KG1 (cell line): ENCODE results near the gene PIK3CA.

Source experiments
- DNase-seq: peaks from one replicate; lab custom pipeline; 2025; lab: John Stamatoyannopoulos, UW

The PIK3CA gene

DNA sequence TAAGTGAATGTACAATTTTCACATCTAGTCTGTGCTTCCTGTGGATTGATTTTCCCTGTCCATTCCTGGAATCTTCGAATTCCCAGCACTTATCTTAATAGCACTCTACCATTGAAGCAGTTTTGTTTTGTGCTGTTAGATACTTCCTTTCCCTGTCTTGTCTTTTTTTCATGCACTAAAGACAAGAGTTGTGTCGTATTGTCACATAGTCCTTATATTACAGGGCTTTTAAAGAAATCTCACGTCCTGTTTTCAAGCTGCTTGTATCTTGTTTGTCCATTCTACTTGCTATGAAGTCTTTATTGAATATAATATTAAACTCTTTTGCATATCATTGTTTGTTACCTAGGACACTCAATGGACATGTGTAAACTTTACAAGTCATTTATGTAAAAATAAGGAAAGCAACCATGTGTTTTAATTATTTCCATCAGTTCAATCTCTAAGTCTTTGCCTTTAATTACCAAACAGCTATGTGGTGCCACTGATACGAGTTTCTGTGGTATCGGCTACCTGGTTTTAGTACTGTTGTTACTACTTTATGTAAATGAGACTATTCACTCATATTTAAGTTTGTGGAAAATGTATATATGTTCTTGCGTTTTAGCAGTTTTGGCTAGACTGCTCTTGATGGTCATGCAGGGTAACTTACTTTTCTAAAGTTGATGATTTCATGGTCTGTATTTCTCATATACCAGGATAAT, 10.3 kb downstream of the PIK3CA start:
- DNase-seq, result no peak

DNA sequence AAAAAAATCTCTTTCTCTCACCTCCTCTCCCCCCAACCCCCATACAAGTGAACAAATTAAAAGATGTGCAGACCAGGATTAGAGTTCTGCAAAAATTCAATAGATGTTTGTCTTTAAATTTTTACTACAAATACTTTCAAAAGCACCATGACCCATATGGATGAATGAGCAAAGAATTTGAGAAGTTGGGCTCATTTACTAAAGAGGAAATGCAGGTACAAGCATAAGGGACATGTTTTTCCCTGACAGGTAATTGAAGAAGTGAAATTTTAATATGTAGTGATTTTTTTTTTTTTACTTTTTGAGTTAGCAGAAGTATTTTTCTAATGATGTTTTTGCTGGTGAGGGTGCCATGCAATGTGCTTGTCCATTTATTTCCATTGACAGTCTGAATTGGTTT, 15.3 kb downstream of the PIK3CA start:
- DNase-seq, result no peak

DNA sequence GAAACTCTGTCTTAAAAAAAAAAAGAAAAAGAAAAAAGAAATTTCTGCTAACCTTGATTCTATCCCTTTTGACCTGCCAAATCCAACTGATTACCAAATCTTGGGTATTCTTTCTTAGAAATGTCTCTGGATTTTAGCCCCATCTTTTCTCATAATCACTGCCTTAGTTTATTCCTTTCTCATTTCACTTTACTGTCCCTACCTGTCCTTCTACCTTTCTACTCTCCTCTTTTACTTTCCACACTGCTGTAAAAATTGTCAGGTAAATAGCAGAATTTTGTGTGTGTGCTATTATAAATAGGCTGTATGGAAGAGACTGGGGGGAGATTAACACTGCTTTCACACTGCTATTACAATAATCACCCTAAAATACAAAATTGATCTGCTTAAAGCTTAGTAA, 16.7 kb downstream of the PIK3CA start:
- DNase-seq, result no peak

DNA sequence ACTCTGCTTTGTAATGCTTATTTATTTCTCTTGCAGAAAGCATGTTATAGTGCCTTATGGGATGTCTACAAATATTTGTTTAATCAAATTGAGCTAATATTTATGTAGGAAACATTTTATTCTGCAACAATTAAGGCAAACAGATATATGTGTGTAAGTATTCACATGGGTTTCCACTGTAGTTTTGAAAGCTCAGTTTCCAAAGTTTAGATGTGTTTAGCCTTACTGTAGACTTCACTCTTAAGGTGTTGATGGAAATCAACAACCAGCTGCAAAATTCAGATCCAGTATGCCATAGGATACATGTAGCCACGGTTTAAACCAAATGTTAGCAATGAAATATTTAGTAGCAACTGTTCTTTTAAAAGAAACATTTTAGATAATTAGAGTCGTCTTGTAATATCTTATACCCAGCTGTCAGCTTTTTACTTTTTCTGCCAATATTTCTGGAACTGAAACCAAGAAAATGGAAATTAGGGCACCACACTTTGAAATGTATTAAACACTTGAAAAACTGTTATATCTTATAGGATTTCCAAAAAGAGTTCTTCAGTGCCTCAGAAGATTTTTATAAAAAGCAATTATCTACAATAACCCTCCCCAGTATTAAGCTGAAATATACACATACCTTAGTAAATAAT, 18.5 kb downstream of the PIK3CA start:
- no peak for DNase-seq

DNA sequence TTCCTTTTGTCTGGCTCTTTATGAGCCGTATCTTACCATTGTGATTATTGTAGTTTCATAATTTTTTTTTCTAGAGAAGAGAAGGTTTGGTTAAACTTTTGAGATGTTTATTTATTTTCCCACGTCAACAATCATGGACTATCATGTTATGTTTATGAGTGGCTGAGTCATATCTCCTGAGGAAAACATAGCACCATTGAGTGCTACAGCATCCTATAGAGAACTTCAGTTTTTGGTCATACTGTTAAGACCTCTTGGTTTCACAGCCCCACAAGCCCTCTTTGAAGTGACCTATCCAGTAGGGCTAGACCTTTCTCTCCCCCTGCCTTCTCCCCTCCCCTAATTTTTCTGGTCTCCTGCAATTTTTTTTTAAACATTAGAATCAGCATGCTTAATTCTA, 20.8 kb downstream of the PIK3CA start:
- no peak for DNase-seq

DNA sequence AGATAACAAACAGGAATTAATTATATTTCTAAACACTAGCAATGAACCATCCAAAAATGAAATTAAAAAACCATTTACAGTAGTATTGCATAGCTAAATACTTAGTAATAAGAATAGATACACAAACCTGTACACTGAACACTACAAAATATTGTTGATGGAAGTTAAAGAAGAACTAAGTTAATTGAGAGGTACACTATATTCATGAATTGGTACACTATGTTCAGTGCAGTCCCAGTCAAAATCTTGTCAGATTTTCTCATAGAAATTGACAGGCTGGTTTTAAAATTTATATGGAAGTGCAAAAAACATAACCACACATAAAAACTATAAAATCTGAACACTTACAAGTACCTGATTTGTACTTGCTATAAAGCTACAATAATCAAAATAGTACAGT, 24.4 kb downstream of the PIK3CA start:
- DNase-seq, result no peak

DNA sequence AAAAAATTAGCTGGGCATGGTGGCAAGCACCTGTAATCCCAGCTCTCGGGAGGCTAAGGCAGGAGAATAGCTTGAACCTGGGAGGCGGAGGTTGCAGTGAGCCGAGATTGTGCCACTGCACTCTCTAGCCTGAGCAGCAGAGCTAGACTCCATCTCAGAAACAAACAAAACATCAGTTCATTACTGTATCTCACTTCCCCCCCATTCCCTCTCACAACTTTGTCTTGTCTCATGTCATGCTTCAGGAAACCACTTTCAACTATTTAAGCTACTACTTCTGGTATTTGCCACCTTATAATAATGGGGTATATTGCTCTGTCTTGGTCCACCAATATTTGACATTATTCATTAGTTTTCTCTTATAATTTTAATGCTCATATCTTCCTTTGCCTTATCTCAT, 26.2 kb downstream of the PIK3CA start:
- no peak for DNase-seq

DNA sequence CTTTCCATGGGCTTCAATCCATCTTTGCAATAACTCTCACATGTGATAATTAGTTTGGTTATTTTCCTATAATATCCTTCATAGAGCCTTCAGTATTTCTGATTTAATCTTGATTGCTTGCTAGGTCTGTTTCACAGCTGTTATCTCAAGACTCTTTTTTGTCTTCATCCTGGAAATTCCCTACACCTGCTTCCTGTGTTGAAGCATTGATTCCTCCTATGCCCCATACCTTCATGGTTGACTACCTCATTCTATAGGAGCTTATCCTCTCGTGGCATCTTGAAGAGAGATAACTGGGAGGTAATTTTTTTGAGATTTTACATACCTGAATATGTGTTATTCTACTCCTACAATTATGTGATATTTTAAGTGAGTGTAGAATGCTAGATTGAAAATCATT, 26.7 kb downstream of the PIK3CA start:
- DNase-seq, result no peak

DNA sequence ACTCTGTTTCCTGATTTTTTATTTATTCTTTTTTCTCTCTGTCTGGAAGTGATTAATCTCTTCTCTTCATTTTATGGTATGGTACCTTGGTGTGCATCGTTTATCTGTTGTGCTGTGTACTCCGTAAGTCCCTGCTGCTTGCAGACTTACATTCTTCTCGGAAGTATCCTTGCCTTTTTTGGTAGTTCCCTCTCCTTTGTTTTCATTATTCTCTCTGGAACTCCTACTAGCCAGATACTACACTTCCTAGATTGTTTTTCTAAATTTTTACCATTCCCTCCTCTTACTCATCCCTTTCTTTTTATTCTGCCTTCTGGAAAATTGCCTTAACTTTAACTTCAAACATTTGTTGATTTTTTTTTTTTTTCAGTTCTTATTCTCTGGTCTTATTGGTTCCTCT, 27.2 kb downstream of the PIK3CA start:
- no peak for DNase-seq

DNA sequence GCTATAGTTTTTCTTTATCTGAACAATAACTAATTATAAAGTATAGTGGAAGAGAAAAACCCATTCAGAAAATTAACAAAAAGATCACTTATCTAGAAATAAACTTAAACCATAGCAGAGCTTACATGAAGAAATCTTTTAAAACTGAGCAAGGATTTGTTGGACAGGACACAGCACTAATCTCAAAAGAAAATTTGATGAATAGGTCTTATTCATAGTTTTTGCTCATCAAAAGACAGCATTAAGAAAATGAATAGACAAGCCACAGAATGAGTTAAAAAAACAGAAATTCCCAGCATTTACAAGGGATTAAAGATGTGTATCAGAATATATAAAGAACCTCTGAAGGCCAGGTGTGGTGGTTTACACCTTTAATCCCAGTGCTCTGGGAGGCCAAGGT, 29.5 kb downstream of the PIK3CA start:
- DNase-seq, result no peak

DNA sequence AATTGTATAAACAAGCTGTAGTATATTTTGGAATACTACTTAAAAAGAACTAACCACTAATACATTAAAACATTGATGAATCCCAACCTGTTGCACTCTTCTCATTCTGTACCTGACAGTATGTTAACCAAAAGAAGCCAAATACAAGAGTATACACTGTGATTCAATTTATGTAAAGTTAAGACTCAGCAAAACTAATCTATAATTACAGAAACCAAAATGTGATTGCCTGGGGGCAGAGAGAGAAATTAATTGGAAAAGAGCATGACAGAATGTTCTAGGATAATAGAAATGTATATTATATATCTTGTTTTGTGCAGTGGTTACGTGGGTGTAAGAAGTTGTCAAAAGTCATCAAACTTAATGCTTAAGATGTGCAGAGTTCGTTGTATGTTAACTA, 31.1 kb downstream of the PIK3CA start:
- DNase-seq, result no peak

DNA sequence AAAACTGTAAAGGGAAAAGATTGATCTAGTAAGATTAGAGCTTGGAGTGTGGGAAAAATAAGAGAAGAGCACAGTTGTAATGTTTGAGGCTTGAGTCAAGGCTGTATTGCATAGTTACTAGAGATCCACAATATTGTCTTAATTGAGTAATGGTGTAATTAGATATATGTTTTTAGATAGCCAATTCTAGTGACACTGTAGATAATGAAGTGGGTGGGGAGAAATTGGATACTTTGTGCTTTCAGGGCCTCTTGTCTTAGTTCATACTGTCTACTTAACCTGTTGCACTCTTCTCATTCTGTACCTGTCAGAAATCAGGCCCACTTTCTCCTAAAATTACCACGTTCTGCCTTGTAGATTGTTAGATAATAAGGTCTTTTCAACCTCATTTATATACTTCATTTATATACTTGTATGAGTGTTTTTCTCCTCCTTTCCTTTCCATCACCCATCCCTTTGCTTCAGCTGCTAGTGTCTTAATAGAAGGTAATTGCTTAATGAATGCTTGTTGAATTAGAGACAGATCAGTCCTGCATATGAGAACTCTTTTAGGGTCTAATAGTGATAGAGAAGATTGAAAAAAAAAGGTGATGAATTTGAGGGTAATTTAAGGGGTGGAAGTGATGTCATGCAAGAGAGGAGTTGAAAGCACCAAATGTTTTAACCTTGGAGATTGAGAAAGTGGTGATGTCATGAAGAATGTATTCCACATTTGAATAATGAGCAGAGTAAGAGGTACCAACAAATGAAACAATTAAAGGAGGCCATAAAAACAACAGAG, 32.0 kb downstream of the PIK3CA start:
- no peak for DNase-seq

DNA sequence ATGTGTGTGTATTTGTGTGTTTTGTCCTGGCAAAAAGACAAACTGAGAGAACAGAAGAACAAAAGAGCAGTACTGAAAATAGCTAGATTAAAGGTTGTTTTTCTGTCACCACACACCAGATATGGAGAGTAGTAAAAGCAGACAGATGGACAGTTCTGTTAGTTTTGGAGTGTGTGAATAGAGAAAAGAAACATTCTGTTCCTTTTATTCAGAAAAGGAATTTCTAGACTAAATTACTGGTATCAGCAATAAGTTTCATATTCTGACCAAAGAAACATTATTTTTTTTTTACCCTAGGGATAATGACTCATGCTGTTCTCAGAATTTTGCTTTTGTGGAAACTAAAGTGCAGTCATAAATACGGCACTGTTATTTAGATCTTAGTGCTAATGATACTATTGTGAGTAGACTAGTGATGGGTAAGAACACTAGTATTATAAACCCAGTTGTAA, 32.9 kb downstream of the PIK3CA start:
- no peak for DNase-seq

DNA sequence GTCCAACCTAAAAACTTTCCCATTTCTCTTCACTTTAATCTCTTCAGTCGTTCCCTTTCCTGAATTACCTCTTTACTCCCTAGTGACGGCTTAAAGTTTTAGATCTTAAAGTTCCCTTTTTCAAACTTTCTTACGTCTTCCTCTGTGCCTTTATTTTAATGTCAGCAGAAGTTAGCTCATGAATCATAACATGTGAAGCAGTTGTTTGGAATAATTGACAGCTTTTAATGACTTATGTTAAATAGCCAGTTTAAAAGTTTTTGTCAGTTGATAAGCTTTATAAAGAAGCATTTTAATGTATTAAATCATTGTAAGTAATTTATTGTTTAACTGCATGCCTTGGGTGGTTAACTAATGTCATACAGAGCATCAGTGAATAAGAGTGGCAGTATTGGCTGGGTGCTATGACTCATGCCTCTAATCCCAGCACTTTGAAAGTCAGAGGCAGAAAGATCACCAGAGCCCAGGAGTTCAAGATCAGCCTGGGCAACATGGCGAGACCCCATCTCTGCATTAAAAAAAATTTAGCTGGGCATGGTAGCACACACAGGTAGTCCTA, 33.9 kb downstream of the PIK3CA start:
- no peak for DNase-seq

DNA sequence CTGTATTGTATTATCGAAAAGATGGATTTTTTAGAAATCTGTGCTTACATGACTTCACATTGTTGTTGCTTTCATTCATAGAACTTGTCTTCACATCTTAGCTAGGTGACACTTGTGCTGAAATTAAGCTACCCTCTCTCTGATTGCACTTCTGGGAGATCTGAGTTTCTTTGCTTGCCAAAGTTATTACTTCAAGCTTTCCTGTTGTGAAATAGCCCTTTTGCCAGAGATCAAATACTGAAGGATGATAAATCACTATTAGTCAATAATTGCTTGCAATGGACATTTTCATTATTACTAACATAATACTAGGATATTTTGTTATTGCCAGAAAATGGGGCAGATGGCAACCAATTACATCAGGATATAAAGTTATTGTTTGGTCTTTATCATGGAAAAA, 34.7 kb downstream of the PIK3CA start:
- DNase-seq, result no peak

DNA sequence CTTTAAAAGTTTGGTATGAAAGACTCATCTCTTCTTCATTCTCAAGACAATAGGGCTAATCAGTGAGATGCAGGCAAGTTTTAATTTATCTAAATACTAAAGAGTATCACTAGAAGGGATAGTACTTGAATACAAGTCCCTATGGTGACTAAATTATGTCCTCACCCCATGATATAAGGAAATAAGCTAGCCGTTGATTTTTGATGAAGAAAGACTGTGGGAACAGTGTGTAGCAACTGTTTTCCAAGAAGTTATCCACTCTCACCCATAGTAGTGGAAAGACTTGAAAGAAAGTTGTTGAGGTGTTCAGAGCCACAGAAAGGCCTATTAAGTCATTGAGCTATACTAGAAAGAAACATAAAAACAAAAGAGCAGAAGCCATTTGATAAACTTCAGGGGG, 36.7 kb downstream of the PIK3CA start:
- no peak for DNase-seq

DNA sequence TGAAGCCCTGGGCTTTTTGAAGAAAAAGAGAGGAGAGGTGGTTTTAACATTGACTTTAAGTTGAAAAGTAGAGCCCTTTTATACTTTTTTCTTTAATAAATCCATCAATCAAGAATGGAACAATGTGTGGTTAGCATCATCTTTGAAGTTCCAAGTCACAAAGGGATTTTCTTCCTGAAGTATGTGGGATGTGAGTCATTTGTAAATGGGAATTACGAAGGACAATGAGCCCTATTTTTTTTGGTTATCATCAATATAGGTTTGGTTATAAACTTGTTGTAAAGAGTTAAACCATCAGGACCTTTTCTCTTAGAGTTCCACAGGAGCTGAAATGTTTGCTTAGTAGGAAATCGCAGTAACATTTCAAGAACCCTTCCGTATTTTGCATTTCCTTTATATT, 38.3 kb downstream of the PIK3CA start:
- no peak for DNase-seq

DNA sequence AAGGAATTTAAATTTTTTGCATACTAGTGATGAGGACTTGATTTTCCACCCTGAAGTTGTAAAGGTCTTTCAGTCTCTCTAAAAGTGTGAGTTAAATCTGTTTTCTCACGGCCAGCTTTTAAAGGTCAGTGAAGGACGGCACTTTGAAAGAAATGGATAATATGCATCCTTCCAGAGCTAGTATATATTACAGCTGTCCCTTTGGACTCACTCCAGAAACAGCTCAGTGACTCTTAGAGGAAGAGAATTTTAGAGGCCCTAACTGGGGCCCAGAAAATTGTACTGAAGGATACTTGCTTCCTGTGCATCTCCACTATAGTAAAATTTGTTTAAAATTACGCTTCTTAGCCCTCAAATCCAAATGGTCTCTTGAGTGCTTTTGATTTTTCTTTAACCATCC, 41.6 kb downstream of the PIK3CA start:
- DNase-seq, result no peak

DNA sequence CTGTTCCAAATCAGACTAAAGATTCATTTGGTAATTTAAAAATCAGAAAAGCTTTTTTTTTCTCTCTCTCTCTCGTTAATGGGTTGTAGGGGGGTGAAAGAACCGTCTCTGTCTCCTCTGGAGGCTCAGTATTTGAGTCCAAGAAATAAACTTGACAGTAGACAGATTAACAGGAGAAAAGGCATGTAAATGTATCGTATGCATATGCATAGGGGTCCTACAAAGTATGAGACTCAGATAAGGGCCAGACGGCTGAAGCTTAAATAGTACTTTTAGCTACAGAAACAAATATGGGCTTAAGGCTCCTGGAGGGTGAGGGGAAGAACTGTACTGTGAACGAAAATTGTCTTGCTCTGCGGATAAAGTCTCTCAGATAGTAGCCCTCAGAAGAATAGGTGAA, 42.4 kb downstream of the PIK3CA start:
- DNase-seq, result no peak

DNA sequence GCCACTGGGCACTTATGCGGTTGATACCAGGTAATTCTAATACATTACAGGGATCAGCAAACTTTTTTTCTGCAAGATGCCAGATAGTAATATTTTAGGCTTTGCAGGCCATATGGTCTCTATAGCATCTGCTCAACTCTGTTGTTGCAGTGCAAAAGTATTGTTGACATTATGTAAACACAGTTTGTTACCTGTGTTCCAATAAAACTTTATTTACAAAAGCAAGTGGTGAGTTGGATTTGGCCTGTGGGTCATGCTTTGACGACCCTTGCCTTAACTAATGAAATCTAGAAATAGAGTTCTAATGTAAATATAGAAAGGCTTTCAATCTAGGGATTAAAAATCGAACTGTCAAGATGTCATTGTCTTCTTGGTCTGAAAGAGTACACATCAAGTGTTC, 44.4 kb downstream of the PIK3CA start:
- DNase-seq, result no peak

DNA sequence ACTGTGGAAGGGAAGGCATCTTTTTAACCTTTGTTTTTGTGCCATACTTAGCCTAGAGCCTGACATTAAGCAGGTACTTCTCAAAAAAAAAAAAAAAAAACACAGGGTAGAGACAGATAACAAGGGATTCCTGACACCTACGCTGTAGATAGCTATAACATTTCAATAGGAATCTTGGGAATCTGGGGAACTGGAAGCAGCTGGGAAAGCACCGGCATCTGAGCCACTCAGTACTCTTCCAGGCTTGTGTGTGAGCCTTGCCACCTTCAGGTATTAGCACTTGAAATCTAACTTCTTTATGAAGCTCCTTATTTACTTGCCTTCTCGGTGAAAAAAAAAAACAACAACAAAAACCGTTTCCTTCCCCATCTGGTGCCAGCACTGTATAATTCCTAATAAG, 46.8 kb downstream of the PIK3CA start:
- DNase-seq, result no peak

DNA sequence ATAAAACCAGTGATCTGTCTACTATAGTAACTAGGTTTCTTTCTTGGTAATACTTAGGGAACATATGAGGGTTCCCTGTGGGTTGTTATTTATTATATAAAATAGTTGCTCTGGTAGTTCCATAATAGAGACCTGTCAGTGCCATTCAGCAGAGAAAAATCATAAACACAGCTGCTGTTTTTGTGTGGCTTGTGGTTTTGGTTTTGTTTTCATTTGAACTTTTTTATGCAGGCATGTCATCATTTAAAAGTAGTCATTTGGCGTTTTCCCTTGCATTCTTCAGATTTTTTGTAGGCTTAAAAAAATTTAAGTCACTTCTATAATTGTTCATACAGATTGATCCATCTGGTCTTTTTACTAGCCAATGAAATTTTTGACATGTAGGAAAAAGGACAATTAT, 47.9 kb downstream of the PIK3CA start:
- DNase-seq, result no peak

DNA sequence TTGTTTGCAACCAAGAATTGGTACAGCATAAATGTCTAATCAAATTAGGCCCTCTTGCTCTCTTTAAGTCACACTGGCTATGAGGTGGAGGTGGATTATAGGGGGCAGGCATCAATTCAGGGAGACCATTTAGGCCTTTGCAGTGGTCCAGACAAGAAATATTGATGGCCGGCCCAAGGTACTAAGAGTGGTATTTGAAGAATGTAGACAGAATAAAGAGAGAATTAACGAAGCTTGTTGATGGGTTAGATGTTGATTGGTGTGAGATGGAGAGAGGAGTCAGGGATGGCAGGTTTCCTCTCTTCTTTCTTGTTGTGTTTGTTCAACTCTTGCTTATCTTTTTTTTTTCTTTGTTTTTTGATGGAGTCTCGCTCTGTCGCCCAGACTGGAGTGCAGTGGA, 48.5 kb downstream of the PIK3CA start:
- DNase-seq, result no peak
